Measurements from ENCODE around the gene SLC7A10.
"Not testable (repeated sequence)": the region's sequence is repeated elsewhere in the genome, so short reads cannot be mapped to it uniquely, and the experiment has no call there.

The SLC7A10 gene

DNA sequence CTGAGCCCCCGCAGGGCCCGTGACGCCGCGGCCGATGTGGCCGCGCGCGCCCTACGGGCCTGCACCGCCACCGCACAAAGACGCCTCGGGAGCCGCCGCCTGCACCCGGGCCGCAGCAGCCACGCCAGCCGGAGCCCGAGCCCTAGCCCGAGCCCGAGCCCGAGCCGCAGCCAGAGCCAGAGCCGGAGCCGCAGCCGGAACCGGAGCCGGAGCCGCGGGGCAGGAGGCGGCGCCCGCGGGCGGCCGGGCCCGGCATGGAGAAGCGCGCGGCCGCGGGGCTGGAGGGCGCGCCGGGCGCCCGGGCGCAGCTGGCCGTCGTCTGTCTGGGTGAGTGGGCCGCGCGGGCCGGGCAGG lies 31.1 kb downstream of the SLC7A10 start:
- no peak for DNase-seq (ENCODE audit: low read depth, low spot score)
- no peak overlapping the region for H3K4me3 ChIP-seq (ENCODE audit: low read length)

- no peak within 1 kb of the TSS for H3K4me3 ChIP-seq (ENCODE audit: low read length)
- no peak for DNase-seq (ENCODE audit: low read depth, low spot score)
Measured at GRCh38 chr19:33193865-33194362, 31.7 kb downstream of the SLC7A10 start, which contains the start of gene LRP3. LRP3 (plus strand) TSS chr19:33194330; CDS start chr19:33194786, 456 bp downstream.

DNA sequence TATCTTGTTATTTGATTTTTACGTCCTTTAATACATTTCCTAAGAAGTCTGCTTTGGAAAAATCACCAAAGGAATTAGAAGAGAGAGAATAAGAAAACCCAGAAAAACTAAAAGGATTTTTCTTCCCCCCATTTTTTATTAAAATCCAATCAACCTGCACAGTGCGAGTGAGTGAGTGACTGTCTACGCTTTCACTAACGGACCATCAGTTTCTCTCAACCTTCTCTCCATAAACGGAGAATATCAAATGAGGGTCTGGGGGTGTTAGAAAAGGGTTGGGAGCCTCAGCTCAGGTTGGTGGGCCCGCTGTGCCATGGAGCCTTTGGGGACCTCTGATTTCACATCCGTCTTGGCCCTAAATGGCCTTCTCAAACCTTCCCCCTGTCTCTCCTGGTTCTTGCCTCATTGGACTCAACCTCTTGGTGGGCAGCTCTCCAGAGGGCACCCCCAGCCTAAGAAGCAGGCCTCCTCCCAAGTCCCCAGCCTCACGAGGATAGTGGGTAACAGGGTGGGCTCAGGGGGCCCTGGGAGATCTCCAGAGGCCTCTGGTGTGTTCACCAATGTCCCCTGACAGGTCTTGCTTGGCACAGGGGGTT lies 32.3 kb downstream of the SLC7A10 start:
- H3K4me3 ChIP-seq (ENCODE audit: low read length) = no peak overlapping the region
- DNase-seq (ENCODE audit: low read depth, low spot score) = no peak

DNA sequence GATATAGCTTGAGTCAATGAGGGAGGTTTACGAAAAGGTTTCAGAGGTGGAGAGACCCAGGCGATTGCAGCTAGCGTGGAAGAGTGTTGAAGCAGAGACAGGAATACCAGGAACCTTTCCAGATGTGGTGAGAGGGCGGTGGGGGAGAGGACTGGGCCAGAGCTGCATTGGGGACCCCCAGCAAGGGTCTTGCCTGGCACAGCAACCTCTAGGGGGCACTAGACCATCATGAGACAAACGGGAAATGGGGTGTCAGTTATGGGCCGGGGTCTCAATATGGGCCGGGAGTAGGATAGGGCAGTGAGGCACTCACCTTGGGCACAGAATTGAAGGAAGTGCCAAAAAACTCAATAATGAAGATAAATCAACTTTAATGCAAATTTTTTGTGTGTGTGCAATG lies 33.6 kb downstream of the SLC7A10 start:
- DNase-seq (ENCODE audit: low read depth, low spot score) = no peak
- no peak overlapping the region for H3K4me3 ChIP-seq (ENCODE audit: low read length)

DNA sequence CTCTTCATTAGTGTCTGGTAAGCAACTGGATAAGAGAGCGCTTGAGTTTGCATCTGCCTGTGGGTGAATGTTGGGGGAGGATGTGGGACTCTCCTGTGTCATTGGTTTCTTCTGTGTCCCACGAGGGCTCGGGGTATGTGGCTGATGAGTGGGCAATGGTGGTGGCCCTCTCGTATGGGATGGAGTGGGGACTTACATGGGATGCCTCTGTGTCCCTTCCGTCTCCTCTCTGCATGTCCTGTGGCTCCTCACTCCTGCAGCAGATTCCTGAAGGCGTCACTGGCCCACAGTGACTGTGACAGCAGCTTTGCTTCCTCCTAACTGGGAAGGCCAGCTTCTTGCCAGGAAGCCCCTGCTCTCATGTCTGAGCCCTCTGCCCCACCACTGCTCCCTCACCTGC lies 34.1 kb downstream of the SLC7A10 start:
- DNase-seq (ENCODE audit: low read depth, low spot score) = no peak
- no peak overlapping the region for H3K4me3 ChIP-seq (ENCODE audit: low read length)

GRCh38 chr19:33191092-33191491 lies 34.6 kb downstream of the SLC7A10 start:
- not testable (repeated sequence) for H3K4me3 ChIP-seq (ENCODE audit: low read length); DNase-seq (ENCODE audit: low read depth, low spot score)

DNA sequence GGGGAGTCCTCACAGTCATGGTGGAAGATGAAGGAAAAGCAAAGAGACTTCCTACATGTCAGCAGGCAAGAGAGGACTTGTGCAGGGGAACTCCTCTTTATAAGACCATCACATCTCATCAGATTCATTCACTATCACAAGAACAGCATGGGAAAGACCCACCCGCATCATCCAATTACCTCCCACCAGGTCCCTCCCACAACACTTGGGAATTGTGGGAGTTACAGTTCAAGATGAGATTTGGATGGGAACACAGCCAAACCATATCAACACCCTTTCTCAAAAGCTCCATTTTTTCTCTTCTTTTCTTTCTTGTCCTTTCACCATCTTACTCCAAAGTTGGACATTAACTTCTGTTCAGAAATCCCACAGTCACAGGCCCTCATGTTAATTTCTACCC lies 36.2 kb downstream of the SLC7A10 start:
- no peak for DNase-seq (ENCODE audit: low read depth, low spot score)

GRCh38 chr19:33187183-33187540 lies 38.5 kb downstream of the SLC7A10 start:
- no peak overlapping the region for H3K4me3 ChIP-seq (ENCODE audit: low read length)
- DNase-seq (ENCODE audit: low read depth, low spot score) = no peak

More for the DNA sequence above, 36.2 kb downstream of the SLC7A10 start:
- no peak overlapping the region for H3K4me3 ChIP-seq (ENCODE audit: low read length)

GRCh38 chr19:33186431-33187182 lies 39.0 kb downstream of the SLC7A10 start:
- no peak overlapping the region for H3K4me3 ChIP-seq (ENCODE audit: low read length)

DNA sequence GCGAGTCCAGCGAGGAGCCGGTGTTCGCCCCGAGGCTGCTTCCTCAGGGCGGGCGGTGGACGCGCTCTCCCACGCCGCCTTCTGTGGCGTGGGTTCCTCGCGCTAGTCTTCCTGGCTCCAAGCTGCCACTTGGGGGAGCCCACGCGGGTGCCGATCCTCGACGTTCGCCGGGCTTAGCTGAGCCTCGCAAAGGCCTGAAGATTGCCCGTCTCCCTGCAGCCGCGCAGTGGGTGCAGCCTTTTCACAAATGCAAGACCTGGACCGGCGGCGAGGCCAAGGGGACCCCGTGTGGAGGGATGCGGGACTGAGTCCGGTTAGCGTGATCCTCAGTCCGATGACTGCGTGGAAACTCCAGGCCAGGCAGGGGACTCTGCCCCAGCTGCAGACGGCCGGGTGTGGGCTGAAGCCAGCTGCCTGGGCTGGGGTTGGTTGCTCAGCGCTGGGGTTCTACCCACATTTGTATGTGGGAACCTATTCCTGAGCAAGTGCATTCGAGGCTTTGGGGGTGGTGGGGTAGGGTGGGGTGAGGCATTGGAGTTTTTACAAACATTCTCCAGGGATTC lies 48.2 kb downstream of the SLC7A10 start:
- DNase-seq (ENCODE audit: low read depth, low spot score) = no peak
- peak overlapping the region; percentile 83 for H3K4me3 ChIP-seq (ENCODE audit: low read length)

More at GRCh38 chr19:33186431-33187182, 39.0 kb downstream of the SLC7A10 start:
- no peak for DNase-seq (ENCODE audit: low read depth, low spot score)

DNA sequence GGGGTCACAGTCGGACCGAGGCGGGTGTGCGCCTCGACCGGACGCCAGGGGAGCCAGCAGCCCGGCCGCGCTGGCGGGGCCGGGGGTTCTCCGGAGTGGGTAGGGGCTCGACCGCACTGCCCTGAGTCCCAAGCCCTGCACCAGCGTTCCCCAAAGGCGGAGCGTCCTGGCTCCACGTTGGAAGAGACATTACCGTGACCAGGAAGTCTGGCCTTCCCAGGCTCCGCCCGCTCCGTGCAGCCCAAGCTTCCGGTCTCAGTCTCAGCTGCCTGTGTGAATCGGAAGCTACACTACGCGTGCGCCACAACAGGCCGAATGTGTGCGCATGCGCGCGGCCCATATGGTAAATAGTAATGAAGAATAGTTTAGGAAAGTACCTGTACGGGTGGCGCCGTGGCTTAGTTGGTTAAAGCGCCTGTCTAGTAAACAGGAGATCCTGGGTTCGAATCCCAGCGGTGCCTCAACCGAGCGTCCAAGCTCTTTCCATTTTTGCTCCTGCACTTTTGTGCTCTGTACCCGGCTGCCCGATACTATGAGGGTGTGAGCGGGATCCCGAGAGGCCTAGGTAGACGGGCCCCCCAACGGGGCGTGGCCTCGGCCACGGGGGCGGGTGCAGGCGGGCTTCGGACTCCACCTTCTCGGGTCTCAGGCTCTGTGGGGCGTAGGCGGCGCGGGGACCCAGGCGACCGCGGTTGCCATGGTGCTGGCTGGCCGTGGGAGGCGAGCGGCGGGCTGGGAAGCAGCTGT lies 48.8 kb downstream of the SLC7A10 start:
- DNase-seq (ENCODE audit: low read depth, low spot score) = peak; percentile 95
- H3K4me3 ChIP-seq (ENCODE audit: low read length) = peak overlapping the region; percentile 83

GRCh38 chr19:33175886-33176669 lies 49.6 kb downstream of the SLC7A10 start:
- no peak for DNase-seq (ENCODE audit: low read depth, low spot score)
- peak overlapping the region; percentile 83 for H3K4me3 ChIP-seq (ENCODE audit: low read length)

- no peak for DNase-seq (ENCODE audit: low read depth, low spot score)
- H3K4me3 ChIP-seq (ENCODE audit: low read length) = no peak overlapping the region
Measured at GRCh38 chr19:33175156-33175782, 50.4 kb downstream of the SLC7A10 start.

DNA sequence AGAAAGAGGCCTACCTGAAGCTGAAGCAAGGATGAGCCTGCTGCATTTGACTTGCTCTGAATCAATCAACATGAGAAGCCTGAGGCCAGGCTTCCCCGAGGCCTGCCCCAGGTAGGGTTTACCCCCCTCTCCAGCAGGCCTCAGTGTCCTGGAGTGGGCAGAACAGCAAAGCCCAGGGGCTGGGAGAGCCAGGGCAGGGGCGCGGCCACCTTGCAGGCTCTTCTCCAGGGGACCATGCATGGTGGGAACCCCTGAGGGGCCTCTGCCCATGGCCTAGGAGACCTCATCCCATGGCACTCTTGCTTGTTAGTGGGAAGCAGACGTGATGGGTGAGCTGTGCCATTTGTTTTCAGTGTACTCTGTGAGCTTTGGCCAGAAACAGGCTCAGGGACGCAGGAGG lies 51.5 kb downstream of the SLC7A10 start:
- DNase-seq (ENCODE audit: low read depth, low spot score) = no peak
- no peak overlapping the region for H3K4me3 ChIP-seq (ENCODE audit: low read length)

GRCh38 chr19:33171916-33172359 lies 53.7 kb downstream of the SLC7A10 start:
- DNase-seq (ENCODE audit: low read depth, low spot score) = no peak
- H3K4me3 ChIP-seq (ENCODE audit: low read length) = no peak overlapping the region

DNA sequence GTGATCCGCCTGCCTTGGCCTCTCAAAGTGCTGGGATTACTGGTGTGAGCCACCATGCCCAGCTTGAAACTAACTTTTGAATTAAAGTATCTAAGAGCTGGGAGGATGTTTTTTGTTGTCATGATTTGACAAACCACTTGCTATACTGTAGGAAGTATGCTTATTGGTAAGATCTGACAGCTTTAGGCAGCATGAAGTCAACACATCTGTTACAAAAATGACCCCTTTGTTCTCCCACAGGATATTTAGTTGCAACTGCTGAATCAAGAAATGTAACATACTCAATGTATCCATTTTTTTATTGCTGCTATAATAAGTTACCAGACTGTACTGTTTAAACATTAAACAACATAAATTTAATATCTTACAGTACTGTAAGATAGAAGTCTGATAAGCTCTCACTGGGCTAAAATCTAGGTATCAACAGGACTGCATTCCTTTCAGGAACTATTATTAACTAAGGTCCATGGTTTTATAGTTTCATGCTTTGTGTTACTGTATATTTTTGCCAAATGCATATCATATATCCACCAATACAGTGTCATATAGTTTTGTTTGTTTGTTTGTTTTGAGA lies 54.3 kb downstream of the SLC7A10 start:
- H3K4me3 ChIP-seq (ENCODE audit: low read length) = no peak overlapping the region
- no peak for DNase-seq (ENCODE audit: low read depth, low spot score)

- no peak overlapping the region for H3K4me3 ChIP-seq (ENCODE audit: low read length)
- no peak for DNase-seq (ENCODE audit: low read depth, low spot score)
Measured at GRCh38 chr19:33168528-33168927, 57.1 kb downstream of the SLC7A10 start.

GRCh38 chr19:33167438-33167837 lies 58.2 kb downstream of the SLC7A10 start:
- DNase-seq (ENCODE audit: low read depth, low spot score) = no peak
- H3K4me3 ChIP-seq (ENCODE audit: low read length) = no peak overlapping the region
